ENCODE measurements around the gene PRAMEF33.
"Not testable (repeated sequence)": the region's sequence is repeated elsewhere in the genome, so short reads cannot be mapped to it uniquely, and the experiment has no call there.

PRAMEF33 gene, protein sequence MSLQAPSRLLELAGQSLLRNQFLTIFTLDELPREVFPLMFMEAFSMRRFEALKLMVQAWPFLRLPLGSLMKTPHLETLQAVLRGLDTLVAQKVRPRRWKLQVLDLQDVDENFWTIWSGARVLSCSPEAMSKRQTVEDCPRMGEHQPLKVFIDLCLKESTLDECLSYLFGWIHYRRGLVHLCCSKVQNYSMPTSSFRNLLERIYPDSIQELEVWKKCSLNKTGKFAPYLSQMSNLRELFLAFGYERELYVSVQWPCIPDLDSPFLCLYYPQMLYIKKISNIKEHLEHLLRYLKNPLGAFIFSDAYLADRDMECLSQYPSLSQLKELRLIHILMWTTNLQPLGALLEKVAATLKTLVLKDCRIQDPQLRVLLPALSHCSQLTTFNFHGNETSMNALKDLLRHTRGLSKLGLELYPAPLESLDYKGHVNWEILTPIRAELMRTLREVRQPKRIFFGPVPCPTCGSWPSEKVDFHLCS

DNA sequence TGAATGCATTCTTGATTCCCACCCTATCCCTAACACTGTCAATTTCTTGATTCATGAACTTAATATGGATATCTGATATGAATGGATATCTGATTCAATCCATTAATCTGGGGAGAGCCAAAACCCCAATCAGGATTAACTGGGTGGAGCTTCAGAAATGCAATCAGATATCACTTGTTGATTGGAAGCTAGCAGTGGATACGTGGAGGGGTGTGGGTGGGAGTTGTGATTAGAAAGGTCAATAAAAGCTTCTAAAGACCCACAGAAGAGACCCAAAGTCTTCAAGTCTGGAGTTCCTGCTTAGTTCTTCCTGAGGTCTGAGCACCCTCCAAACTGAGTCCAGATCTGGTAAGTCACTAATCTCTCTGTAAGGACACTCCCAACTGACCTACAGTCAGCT, at the start of gene PRAMEF33:
PRAMEF33 (plus strand) TSS at position 301 of the 400 bp plus-strand sequence. CDS start 2,416 bp downstream, outside the sequence.
- not testable (repeated sequence) for DNase-seq (ENCODE audit: low read depth in 2 of 2)

DNA sequence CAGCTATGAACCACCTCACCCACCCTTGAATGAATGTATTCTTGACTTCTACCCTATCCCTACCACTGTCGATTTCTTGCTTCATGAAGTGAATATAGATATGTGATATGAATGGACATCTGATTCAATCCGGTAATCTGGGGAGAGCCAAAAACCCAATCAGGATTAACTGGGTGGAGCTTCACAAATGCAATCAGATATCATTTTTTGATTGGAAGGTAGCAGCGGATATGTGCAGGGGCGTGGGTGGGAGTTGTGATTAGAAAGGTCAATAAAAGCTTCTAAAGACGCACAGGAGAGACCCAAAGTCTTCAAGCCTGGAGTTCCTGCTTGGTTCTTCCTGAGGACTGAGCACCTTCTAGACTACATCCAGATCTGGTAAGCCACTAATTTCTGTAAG, 49.4 kb upstream of the PRAMEF33 start, which contains the start of gene PRAMEF5:
PRAMEF5 (plus strand) TSS at position 301 of the 400 bp plus-strand sequence. CDS start 5,071 bp downstream, outside the sequence.
- DNase-seq (ENCODE audit: low read depth in 2 of 2), result not testable (repeated sequence)

DNA sequence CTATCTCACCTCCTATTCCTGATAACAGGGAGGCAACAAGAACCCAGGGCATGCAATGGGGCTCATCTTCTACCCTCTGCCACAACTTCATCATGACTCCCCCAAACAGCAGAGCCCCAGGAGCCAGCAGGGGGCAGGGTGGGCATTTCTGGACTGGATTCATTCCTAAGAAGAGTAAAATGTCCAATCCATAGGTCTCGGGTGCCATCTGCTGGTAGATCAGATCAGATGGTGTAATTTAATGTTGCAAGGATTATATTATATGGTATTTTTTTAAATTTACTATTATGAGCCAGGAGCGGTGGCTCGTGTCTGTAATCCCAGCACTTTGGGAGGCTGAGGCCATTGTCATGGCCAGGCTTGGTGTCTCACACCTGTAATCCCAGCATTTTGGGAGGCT, 38.2 kb upstream of the PRAMEF33 start:
- DNase-seq (ENCODE audit: low read depth in 2 of 2), result not testable (repeated sequence)

DNA sequence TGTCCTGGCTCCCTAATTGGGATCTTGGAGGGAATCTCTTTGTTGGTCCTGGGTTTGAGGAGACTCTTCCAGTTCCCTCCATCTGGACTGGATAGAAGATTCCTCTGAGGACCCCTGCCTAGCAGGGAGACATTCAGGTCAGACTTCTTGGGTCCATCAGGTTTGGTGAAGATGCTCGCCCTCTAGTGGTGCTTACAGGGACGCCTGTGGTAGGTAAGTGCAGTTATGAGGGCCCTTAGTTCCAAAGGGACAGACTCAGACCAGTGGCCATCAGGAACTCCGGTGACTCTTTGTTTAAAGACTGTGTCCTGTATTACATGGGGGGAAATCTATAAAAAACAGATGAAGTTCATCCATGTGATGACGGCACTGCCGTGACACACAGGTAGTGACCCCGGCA, 26.3 kb upstream of the PRAMEF33 start:
- DNase-seq (ENCODE audit: low read depth in 2 of 2), result not testable (repeated sequence)

DNA sequence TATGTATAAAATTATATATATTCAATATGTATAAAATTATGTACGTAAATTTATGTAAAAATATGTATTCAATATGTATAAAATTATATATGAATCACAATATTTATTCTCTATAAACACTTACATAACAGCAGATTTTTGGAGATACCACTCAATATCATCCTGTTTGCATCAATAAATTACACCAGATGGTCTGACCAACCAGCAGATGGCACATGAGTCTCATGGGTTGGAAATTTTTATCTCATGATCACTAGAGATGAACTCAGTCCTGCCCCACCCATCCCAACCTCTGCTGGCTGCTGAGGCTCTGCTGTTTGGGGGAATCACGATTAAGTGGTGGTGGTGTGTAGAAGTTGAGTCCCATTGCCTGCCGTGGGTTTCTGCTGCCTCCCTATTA, 23.7 kb upstream of the PRAMEF33 start:
- not testable (repeated sequence) for DNase-seq (ENCODE audit: low read depth in 2 of 2)

DNA sequence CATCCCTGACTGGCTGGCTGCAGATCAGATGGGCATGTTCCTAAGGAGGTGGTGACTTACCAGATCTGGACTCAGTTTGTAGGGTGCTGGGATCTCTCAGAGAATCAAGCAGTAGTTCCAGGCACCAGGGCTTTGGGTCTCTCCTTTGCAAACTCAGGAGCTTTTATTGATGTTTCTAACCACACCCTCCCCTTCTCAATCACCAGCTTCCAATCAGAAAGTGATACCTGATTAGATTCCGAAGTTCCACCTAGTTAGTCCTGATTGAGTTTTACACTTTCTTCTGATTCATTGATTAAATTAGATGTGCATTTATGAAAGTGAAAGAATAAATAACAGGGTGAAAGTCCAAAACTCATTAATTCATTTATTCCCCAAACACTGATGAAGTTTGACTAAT, 18.3 kb upstream of the PRAMEF33 start, which contains the start of gene PRAMEF8:
PRAMEF8 (minus strand) TSS at position 101 of the 400 bp plus-strand sequence. CDS start 1,046 bp downstream, outside the sequence.
- not testable (repeated sequence) for DNase-seq (ENCODE audit: low read depth in 2 of 2)

DNA sequence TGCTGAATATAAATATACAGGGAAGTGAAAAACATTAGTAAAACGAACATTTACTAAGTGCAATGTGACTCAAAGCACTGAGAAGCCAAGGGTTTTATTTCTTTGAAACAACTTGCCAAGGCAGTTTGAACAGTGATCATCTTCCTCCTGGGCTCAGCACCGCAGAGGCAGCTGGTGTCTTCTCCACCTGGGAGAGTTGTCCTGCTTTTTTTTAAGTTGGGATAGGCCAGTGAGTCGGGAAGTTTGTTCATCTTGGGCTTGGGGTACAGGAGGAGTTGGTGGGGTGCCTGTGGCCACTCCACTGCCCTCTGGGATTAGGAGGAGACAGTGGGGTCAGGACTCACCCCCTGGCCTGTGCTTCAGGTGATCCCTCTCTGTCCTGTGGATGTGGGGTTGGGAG, 14.3 kb upstream of the PRAMEF33 start:
- not testable (repeated sequence) for DNase-seq (ENCODE audit: low read depth in 2 of 2)

DNA sequence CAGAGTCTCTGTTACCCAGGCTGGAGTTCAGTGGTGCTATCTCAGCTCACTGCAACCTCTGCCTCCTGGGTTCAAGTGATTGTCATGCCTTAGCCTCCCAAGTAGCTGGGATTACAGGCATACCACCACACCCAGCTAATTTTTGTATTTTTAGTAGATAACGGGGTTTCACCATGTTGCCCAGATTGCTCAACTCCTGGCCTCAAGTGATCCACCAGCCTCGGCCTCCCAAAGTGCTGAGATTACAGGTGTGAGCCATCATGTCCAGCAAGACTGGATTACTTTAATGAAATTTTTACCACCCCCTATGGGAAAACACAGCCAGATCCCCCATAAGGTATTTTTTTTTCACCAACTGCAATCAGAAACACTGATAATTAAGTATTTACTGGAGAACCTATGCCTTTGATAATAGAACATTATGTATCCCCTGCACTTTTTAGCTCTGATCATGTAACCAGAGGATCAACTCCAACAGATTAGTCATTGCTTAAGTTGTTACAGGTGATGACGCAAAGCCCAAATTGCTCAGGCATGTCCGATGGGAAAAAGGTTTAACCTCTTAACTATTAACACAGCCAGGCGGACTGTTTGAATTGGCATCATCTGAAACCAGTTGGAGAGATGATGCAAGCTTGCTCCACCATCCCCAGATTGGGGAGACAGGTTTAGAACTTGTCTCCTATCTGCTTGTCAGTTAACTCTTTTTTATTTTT, 6.0 kb upstream of the PRAMEF33 start:
- not testable (repeated sequence) for DNase-seq (ENCODE audit: low read depth in 2 of 2)

DNA sequence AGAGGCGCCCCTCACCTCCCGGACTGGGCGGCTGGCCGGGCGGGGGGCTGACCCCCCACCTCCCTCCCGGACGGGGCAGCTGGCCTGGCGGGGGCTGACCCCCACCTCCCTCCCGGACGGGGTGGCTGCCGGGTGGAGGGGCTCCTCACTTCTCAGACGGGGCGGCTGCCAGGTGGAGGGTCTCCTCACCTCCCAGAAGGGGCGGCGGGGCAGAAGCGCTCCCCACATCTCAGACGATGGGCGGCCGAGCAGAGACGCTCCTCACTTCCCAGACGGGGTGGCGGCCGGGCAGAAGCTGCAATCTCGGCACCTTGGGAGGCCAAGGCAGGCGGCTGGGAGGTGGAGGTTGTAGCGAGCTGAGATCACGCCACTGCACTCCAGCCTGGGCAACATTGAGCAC, 4.6 kb upstream of the PRAMEF33 start:
- DNase-seq (ENCODE audit: low read depth in 2 of 2), result not testable (repeated sequence)

DNA sequence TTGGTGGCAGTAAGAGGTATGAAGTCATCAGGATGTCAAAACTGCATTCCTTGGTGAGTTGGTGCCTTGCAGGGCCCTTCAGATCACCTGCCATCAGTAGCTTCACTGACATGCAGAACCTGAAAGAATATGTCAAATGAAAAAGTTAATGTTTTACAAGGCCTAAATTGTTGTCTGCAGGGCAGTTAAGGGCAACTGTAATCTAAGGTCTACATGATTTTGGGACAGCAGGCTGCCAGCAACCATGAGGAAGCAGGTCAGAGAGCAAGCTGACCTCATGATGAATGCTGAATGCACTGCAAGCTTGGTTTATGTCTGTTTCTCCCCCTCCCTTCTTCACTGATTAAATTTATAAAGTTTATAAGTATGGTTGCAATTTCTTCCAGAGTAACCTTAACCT, 1.1 kb upstream of the PRAMEF33 start:
- not testable (repeated sequence) for DNase-seq (ENCODE audit: low read depth in 2 of 2)

DNA sequence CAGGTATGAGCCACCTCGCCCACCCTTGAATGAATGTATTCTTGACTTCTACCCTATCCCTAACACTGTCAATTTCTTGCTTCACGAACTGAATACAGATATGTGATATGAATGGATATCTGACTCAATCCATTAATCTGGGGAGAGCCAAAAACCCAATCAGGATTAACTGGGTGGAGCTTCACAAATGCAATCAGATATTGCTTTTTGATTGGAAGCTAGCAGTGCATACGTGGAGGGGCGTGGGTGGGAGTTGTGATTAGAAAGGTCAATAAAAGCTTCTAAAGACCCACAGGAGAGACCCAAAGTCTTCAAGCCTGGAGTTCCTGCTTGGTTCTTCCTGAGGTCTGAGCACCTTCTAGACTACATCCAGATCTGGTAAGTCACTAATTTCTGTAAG, 11.9 kb downstream of the PRAMEF33 start, which contains the start of gene PRAMEF15:
PRAMEF15 (plus strand) TSS at position 301 of the 400 bp plus-strand sequence. CDS start 2,827 bp downstream, outside the sequence.
- DNase-seq (ENCODE audit: low read depth in 2 of 2), result not testable (repeated sequence)

DNA sequence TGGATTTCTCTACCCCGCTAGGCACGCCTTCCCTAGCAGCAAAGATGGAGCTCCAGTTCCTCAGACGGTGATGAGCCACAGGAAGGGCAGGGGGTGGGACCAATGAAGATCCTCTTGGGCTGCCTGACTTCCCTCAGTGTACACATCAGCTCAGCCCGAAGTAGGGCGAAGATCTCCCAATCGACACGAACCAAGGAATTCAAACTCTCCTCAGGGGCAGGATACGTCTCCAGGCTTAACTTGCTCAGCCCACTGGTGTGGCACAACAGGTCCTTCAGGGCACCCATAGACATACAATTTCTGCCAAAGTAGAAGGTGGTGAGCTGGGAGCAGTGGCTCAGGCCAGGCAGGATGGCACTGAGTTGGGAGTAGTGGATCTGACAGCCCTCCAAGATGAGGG, 39.2 kb downstream of the PRAMEF33 start:
- DNase-seq (ENCODE audit: low read depth in 2 of 2), result not testable (repeated sequence)

DNA sequence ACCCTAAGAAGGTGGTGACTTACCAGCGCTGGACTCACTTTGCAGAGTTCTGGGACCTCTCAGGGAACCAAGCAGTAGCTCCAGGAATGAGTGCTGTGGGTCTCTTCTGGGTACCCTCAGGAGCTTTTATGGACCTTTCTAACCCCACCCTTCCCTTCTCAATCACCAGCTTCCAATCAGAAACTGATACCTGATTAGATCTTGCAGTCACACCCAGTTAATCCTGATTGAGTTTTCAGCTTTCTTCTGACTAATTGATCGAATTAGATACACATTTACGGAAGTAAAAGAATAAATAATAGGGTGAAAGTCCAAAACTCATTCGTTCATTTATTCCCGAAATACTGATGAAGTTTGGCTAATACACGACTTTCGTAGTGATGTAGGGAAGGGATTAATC, 43.7 kb downstream of the PRAMEF33 start, which contains the start of gene PRAMEF14:
PRAMEF14 (minus strand) TSS at position 101 of the 400 bp plus-strand sequence. CDS start 1,820 bp downstream, outside the sequence.
- DNase-seq (ENCODE audit: low read depth in 2 of 2), result not testable (repeated sequence)

DNA sequence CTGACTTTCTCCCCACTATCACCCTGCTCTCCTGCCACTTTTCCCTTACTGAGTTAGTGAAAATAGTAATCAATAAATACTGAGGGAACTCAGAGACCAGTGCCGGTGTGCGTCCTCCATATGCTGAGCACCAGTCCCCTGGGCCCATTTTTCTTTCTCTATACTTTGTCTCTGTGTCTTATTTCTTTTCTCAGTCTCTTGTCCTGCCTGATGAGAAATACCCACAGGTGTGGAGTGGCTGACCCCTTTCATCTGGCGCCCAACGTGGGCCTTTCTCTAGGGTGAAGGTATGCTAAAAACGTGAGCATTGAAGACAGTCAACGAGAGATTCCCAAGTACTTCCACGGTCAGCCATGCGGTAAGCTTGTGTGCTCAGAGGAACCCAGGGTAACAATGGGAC, 50.1 kb downstream of the PRAMEF33 start:
- not testable (repeated sequence) for DNase-seq (ENCODE audit: low read depth in 2 of 2)

DNA sequence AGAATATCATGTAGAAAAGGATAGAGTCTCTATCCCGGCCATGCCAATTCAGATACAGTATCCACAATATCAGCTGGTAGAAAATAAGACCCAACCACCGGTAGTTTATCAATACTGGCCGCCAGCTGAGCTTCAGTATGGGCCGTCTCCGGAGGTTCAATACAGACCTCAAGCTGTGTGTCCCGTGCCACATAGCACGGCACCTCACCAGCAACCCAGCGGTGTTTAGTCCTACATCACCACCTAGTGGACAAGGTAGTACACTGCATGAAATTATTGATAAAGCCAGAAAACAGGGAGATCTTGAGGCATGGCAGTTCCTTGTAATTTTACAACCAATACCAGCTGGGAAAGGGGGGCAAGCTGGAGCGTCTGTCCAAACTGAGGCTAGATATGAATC, 51.1 kb downstream of the PRAMEF33 start:
- DNase-seq (ENCODE audit: low read depth in 2 of 2), result not testable (repeated sequence)

DNA sequence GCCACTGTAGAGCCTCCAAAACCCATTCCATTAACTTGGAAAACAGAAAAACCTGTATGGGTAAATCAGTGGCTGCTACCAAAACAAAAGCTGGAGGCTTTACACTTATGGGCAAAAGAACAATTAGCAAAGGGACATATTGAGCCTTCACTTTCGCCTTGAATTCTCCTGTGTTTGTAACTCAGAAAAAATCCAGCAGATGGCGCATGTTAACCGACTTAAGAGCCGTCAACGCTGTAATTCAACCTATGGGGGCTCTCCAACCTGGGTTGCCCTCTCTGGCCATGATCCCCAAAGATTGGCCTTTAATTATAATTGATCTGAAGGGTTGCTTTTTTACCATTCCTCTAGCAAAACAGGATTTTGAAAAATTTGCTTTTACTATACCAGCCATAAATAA, 53.4 kb downstream of the PRAMEF33 start:
- peak in 1 of 2 donors; percentile 2 for DNase-seq (ENCODE audit: low read depth in 2 of 2)

All from stimulated activated CD8-positive, alpha-beta memory T cell treated with anti-CD3 and anti-CD28 coated beads, Interleukin-7, amount 100 ng/mL, for 4 hours (primary cell).